ENCODE measurements around the gene INVS. TPM values are rescaled to one million over a fixed set of nuclear protein-coding genes. Genes with fewer than 3 reads are reported as not detected.
A peak's percentile ranks its signal among the peaks of the same experiment; 100 is the strongest.
"Not testable (repeated sequence)": the region's sequence is repeated elsewhere in the genome, so short reads cannot be mapped to it uniquely, and the experiment has no call there.

Gene INVS
- total and polyA plus RNA-seq, 3 donors from 2014 or later = 13.3 to 37.1 (median 31.7) TPM

DNA sequence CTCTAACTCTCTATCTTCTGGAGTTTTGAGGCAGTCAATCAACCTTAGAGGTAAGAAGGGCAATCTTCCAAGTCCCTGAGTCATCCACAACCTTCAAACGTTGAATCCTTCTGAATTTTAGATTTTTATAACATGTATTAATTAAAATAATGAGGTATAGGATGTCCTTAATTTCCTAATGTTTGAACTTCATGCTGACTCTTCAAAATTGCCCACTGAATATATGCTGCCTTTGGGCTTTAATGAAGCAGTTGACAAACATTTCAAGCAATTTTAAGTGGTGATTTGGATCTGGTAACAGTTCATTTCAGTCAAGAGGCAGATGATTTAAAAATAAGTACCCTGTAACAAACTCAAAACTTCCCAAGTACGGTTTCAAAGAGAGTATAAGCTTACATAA lies 26.2 kb upstream of the INVS start:
- no peaks in the 10 kb centered on the region for H3K36me3 ChIP-seq (ENCODE audit: low read depth, missing control alignments)
- no peaks in the 10 kb centered on the region for H3K27me3 ChIP-seq
- intact Hi-C loops (cut with DNase I; ENCODE audit: low total_unique reads) = no loop called here
- H3K4me1 ChIP-seq = peaks cover 18% of the 10 kb centered on the region
- 50 to 66% methylated on average over 2 of the region's 2 CpGs for WGBS, 2 donors
- H3K9me3 ChIP-seq = no peaks in the 10 kb centered on the region
- no peak for DNase-seq
- TF ChIP-seq, protein P1, sequence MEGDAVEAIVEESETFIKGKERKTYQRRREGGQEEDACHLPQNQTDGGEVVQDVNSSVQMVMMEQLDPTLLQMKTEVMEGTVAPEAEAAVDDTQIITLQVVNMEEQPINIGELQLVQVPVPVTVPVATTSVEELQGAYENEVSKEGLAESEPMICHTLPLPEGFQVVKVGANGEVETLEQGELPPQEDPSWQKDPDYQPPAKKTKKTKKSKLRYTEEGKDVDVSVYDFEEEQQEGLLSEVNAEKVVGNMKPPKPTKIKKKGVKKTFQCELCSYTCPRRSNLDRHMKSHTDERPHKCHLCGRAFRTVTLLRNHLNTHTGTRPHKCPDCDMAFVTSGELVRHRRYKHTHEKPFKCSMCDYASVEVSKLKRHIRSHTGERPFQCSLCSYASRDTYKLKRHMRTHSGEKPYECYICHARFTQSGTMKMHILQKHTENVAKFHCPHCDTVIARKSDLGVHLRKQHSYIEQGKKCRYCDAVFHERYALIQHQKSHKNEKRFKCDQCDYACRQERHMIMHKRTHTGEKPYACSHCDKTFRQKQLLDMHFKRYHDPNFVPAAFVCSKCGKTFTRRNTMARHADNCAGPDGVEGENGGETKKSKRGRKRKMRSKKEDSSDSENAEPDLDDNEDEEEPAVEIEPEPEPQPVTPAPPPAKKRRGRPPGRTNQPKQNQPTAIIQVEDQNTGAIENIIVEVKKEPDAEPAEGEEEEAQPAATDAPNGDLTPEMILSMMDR (IDR thresholded peaks at IDR 0.05) = no peak
- TF ChIP-seq POLR2A (IDR thresholded peaks at IDR 0.05) = no peak
- no peak overlapping the region for H3K27ac ChIP-seq
- no peak overlapping the region for H3K4me3 ChIP-seq

DNA sequence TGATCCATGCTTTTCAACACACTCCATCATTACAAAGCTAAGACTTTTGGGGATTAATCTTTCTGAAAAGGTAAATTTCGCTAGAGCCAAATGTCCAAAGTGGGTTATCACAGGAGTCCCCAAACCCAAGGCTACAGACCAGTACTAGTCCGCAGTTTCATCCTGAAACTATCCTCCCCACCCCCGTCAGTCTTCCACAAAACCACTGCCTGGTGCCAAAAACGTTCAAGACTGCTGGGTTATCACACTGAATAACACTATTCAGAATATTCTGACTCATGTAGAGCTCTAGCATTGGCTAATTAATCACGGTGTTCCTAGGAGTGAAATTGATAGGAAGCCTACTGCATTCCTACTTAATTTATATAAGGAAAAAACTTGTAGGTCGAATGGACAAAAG lies 24.9 kb upstream of the INVS start:
- intact Hi-C loops (cut with DNase I; ENCODE audit: low total_unique reads) = no loop called here
- no peak overlapping the region for H3K4me3 ChIP-seq
- peak overlapping the region in 1 of 2 donors; percentile 20 for H3K27ac ChIP-seq
- H3K36me3 ChIP-seq (ENCODE audit: low read depth, missing control alignments) = no peaks in the 10 kb centered on the region
- no peaks in the 10 kb centered on the region for H3K27me3 ChIP-seq
- DNase-seq = no peak
- WGBS, 2 donors = 58 to 76% methylated on average over 6 of the region's 6 CpGs
- H3K4me1 ChIP-seq = peaks cover 18% of the 10 kb centered on the region
- no peaks in the 10 kb centered on the region for H3K9me3 ChIP-seq
- TF ChIP-seq, protein P1 (IDR thresholded peaks at IDR 0.05) = no peak
- TF ChIP-seq POLR2A (IDR thresholded peaks at IDR 0.05) = no peak

GRCh38 chr9:100074989-100075388 lies 24.1 kb upstream of the INVS start:
- Histone ChIP-seq H3K9me3 (no peaks in the 10 kb centered on the region), H3K27me3 (no peaks in the 10 kb centered on the region), H3K27ac (no peak overlapping the region), H3K4me3 (no peak overlapping the region), H3K4me1 (peaks cover 18% of the 10 kb centered on the region), H3K36me3 (ENCODE audit: low read depth, missing control alignments) (no peaks in the 10 kb centered on the region)
- TF ChIP-seq, protein P1 (IDR thresholded peaks at IDR 0.05) = no peak
- TF ChIP-seq POLR2A (IDR thresholded peaks at IDR 0.05) = no peak
- WGBS, 2 donors = 93 to 98% methylated on average over 6 of the region's 6 CpGs
- no peak for DNase-seq
- intact Hi-C loops (cut with DNase I; ENCODE audit: low total_unique reads) = no loop called here

GRCh38 chr9:100076256-100076655 lies 22.8 kb upstream of the INVS start:
- WGBS, 2 donors = 95 to 100% methylated on average over 4 of the region's 4 CpGs
- intact Hi-C loops (cut with DNase I; ENCODE audit: low total_unique reads); H3K36me3 ChIP-seq (ENCODE audit: low read depth, missing control alignments); DNase-seq; H3K27me3 ChIP-seq; H3K27ac ChIP-seq; H3K4me3 ChIP-seq; H3K9me3 ChIP-seq: not testable (repeated sequence)
- H3K4me1 ChIP-seq = peaks cover 18% of the 10 kb centered on the region

DNA sequence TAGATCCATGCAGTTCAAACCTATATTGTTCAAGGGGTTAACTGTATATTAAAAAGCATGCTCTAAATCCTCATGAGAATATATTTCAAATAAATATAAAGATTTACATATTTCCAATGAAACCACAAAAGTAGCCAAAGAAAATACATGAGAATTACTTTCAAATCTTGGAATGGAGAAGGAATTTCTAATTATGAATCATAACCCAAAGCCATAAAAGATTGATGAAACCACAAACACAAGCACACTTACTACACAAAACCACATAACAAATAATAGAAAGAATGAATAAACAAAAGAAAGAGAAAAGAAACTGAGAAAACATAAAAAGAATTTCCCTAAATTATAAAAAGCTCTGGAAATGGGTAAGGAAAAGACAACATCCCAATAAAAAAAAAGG lies 16.3 kb upstream of the INVS start:
- intact Hi-C loops (cut with DNase I; ENCODE audit: low total_unique reads) = no loop called here
- Histone ChIP-seq H3K4me1 (no peaks in the 10 kb centered on the region), H3K36me3 (ENCODE audit: low read depth, missing control alignments) (no peaks in the 10 kb centered on the region), H3K4me3 (no peak overlapping the region), H3K27me3 (no peaks in the 10 kb centered on the region), H3K9me3 (no peaks in the 10 kb centered on the region), H3K27ac (no peak overlapping the region)
- DNase-seq = no peak
- TF ChIP-seq POLR2A (IDR thresholded peaks at IDR 0.05) = no peak
- TF ChIP-seq, protein P1 (IDR thresholded peaks at IDR 0.05) = no peak

All from testis (tissue), 3 donors.